HG02798 (cell line): ENCODE data around the gene DIS3L2.

Source experiments
- ATAC-seq: cut with Tn5 transposase; IDR thresholded peaks from one replicate; pipeline ENCODE4 v1.9.1; 2021; ENCODE audit warnings: mild to moderate bottlenecking; ENCODE audit not compliant: unreplicated experiment, poor library complexity

DIS3L2 gene

GRCh38 chr2:232245111-232245510, 283.6 kb downstream of the DIS3L2 start:
- ATAC-seq = no peak

GRCh38 chr2:232246245-232246644, 284.7 kb downstream of the DIS3L2 start:
- no peak for ATAC-seq

GRCh38 chr2:232249096-232249495, 287.6 kb downstream of the DIS3L2 start:
- ATAC-seq = no peak

- ATAC-seq = no peak
These were observed 289.0 kb downstream of the DIS3L2 start for GRCh38 chr2:232250246-232251175.

DNA sequence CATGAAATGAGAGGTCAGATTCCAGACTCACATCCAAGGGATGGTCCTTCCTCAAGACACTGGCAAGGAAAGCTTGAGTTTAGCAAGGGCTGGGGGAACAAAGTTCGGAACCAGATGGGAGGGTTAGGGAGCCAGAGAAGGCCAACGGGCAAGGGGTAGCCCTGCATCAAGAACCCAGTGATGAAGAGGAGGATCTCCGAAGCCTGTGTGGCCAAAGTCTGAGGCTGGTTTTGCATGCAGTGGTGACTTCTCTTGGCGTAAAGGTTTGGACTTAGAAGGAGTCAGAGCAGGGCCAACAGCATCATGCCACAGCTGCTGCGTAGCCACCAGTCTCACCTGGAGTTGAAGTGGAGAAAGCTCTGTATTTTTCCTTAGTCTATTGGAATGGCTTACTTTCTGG, 293.5 kb downstream of the DIS3L2 start:
- ATAC-seq = no peak

DNA sequence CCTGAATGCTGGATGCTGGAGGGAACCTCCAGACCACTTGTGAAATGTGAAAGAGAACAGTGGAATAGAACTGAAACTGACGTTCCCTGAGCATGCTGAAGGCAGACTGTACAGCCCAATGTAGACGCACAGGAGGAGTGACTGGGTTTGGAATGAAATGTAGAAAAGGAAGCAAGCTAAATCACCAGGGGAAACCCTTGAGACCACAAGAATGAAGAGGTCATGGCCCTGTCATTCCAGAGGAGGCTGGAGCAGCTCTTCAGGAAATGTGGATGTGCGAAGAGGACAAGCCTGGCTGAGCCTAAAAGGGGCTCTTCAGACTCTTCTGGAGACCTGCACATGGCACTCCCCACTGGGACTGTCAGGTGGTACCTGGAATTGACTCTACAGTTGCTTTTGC, 298.6 kb downstream of the DIS3L2 start:
- ATAC-seq = no peak

- no peak for ATAC-seq
These were observed 300.3 kb downstream of the DIS3L2 start for GRCh38 chr2:232261776-232262175.

GRCh38 chr2:232263295-232263694, 301.8 kb downstream of the DIS3L2 start:
- no peak for ATAC-seq

- no peak for ATAC-seq
These were observed 302.6 kb downstream of the DIS3L2 start for GRCh38 chr2:232264081-232264480.

- no peak for ATAC-seq
These were observed 303.8 kb downstream of the DIS3L2 start for GRCh38 chr2:232265329-232265728.

- ATAC-seq = no peak
These were observed 307.2 kb downstream of the DIS3L2 start for GRCh38 chr2:232268636-232269165.

DNA sequence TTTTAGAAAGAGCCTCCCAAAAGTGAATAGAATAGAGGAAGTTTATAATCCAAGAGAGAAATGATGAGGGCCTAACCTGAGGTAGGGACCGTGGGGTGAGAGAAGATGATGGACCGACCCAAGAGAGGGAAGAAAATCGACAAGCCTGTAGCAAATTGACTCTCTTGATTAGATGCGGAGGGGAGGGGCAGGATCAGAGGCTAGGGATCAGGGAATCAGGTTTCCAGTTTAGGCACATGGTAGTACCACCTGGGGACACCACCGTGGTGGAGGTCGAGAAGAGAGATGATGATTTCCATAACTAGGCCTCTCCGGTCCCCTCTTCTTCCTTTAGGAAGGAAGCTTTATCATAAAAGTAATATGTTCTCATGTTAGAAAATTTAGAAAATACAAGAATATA, 308.4 kb downstream of the DIS3L2 start:
- ATAC-seq = no peak

DNA sequence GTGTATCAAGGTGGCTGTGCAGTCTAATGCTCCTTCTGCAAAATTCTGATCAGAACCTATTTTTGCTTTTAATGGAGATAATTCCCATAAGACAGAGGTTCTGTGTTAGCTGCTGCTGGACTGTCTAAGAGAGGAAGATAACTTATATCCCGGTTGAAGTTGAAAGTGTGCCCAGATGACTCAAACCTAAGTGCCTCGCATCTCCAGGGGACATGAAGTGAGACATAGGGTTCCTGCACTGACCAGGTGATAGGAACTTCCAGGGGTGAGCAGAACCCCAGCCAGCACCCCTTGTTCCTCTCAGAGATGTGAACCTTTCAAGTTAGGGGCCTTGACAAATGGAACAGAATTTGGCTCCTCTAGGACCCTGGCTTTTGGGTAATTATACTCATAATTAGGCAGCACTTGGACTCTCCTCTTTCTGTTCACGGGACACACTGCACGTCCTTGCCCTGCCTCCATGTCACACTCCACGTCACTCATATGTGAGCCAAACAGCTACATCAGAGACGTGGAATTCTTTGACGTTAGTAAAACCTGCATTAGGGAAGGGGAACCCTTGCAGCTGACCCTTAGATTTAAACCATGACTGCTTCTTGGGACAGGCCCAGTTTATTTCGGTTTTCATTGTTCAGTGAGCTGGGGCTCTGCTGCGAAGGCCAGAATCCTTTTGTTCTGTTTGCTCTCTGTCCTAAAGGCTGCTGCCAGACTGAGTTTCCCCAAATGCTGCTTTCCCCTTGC, 312.6 kb downstream of the DIS3L2 start:
- ATAC-seq = no peak

DNA sequence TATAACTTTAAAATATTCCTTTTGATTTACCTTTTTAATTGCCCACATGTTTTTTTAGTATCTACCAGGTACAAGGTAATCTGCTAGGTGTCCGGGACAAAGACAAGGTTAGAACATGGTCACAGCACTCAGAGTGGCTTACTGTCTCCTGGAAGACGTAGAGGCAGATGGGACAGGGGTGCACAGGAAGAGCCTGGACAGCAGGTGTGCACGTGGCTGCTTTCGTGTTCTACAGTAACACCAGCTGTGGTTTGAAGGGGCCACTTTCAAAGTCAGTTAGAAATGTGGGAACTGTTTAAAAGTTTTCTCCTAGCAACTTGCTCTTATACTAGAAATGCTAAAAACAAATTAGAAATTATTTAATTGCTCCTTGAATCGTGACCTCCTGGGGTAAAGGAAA, 314.2 kb downstream of the DIS3L2 start:
- no peak for ATAC-seq

DNA sequence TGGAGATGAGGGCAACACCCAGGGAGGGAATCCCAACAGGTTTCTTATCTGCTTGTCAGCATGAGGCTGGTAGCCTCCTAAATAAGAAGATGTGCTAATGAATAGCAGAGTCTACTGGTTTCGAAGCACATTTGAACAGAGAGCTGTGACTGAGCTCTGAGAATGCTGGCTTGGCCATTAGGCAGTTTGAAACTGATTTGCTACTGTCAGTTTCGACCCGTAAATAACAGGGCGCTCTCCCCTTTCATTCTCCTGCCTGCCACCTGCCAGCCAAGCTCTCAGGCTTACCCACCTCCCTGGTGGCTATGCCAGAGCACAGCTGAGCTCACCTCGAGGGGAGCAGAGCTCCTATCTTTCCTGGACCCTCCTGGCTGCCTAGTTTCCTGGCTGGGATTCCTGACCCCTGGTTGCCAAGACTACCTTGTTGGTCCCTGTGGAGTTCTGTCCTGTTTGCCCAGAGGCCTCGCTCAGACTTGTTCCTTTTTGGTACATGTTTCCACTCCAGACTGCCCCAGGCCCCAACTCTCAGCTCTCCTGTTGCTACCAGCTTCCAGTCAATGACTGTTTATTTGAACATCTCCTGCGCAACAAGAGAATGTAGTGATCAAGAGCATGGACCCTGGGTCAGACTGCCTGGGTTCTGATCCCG, 314.7 kb downstream of the DIS3L2 start:
- no peak for ATAC-seq

GRCh38 chr2:232276733-232277313, 315.3 kb downstream of the DIS3L2 start:
- no peak for ATAC-seq

DNA sequence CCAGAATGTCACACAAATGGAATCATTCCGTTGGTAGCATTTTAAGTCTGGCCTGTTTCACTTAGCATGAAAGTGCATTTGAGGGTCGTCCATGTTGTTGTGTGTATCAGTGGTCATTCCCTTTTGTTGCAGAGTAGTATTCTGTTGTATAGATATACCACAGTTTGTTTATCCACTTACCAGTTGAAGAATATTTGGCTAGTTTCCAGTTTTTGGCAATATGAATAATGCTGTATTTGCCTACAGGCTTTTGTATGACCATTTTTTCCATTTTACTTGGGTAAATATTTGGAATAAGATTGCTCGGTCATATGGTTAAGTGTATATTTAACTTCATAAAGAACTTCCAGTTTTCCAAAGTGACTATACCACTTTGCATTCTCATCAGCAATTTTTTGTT, 317.0 kb downstream of the DIS3L2 start:
- ATAC-seq = no peak

GRCh38 chr2:232280341-232280740, 318.8 kb downstream of the DIS3L2 start:
- ATAC-seq = no peak

DNA sequence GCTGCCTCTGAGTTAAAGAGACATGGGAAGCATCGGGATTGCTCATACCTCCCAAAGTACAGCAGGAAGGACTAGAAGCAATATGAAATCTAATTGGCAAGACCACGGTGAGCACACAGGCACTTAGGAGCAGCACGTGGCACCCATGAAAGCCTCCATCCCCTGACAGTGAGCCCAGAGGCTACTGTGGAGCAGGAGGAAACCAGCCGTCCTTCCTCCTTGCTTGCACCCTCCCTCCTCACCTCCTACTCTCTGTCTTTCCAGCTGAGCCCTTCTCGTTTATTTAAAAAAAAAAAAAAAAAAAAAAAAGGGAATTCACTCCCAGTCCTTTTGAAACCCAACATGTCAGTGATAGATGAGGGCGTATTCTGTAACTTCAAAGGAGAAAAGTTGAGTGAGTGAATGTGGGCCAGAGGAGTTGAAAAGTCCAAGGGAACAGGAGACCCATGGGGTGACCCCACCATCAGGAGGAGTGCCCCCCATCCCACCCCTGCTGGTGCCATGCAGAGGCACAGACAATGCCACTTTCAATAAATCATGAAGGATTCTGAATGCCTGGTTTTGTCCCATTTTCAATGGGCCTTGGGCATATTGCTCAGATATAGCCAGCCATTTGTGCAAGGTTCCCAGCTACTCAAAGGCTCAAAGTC, 320.5 kb downstream of the DIS3L2 start:
- ATAC-seq = no peak

DNA sequence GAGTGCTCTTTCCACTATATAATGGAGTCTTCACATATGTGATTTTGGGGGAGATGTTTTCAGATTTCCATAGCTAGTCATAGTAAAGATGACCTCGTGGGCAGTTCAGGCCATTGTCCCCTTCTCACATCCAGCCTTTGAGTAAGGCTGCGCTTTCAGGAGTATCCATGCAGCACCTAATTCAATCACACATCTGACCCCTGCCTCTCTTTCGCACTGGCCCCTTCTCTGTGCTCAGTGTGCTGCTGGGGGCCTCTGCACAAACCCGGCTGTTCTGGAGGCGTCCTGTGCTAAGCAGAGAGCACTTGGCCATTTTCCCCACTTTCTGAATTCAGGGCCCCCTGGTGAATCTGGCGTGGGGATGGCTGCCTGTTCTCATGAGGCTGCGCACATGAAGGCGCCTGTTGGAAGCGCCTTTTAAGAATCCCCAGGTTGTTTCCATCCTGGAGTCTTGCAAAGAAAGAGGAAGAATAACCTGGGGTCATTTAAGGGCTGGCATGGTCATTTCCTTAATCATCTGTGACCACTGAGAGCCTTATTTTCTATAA, 321.1 kb downstream of the DIS3L2 start:
- no peak for ATAC-seq
